ENCODE results near the gene OR3A1. TPM values are rescaled to one million over a fixed set of nuclear protein-coding genes. Genes with fewer than 3 reads are reported as not detected.

The OR3A1 gene
- total and polyA plus RNA-seq, 2 donors (not counting 3 experiments of a cell fraction or from before 2014, with no cell fraction given), result not detected

GRCh38 chr17:3318336-3318735, 20.2 kb upstream of the OR3A1 start:
- Histone ChIP-seq H3K9me3 (replicated peaks; ENCODE audit: control insufficient read depth, insufficient read depth, low read length) (no peaks in the 10 kb centered on the region), H3K9me1 (replicated peaks; ENCODE audit: control insufficient read depth, extremely low read depth, insufficient read depth, low read length) (no peaks in the 10 kb centered on the region), H3K4me1 (ENCODE audit: control insufficient read depth, extremely low read depth, insufficient read depth, low read length) (no peaks in the 10 kb centered on the region), H3K36me3 (ENCODE audit: control insufficient read depth in 2 of 2, extremely low read depth in 1 of 2, insufficient read depth in 2 of 2, low read length in 2 of 2) (no peaks in the 10 kb centered on the region), H3K27me3 (ENCODE audit: control insufficient read depth in 2 of 2, insufficient read depth in 2 of 2, low read length in 2 of 2) (no peaks in the 10 kb centered on the region), H3K27ac (ENCODE audit: insufficient read depth, low read depth, low read length) (no peak overlapping the region), H4K20me1 (replicated peaks; ENCODE audit: control insufficient read depth, extremely low read depth, insufficient read depth, low read length) (no peaks in the 10 kb centered on the region), H3K4me3 (replicated peaks in 1 of 3; ENCODE audit: insufficient read depth in 1 of 3, low read depth in 1 of 3, low read length in 3 of 3) (no peak overlapping the region), H2AFZ (ENCODE audit: low read depth, low read length) (no peak overlapping the region), H3K79me2 (ENCODE audit: control insufficient read depth, insufficient read depth, low read length) (no peaks in the 10 kb centered on the region), H3K4me2 (ENCODE audit: insufficient read depth, low read length) (no peak overlapping the region), H3K9ac (replicated peaks; ENCODE audit: extremely low read depth, insufficient read depth, low read length) (no peak overlapping the region)
- DNase-seq (ENCODE audit: low read depth, low spot score) (no peak), FAIRE-seq (no peak)
- intact Hi-C loops (cut with micrococcal nuclease) (no loop called here), dilution Hi-C loops (cut with MboI; ENCODE audit: extremely low pct_ligation_motif_present, low sequenced_read_pairs) (no loop called here)
- POLR2A ChIA-PET, result no interaction called here
- TF ChIP-seq EZH2 (IDR thresholded peaks at IDR 0.05; ENCODE audit: borderline replicate concordance, low read depth, low read length, severe bottlenecking) (no peak), POLR2A (IDR thresholded peaks at IDR 0.05; ENCODE audit: low read depth, low read length) (no peak), MYC (IDR thresholded peaks at IDR 0.05; ENCODE audit: low read depth, low read length) (no peak), GATA2 (IDR thresholded peaks at IDR 0.05; ENCODE audit: insufficient read depth, insufficient read length, low read depth, low read length) (no peak), FOS (IDR thresholded peaks at IDR 0.05; ENCODE audit: borderline replicate concordance, insufficient read depth, low read length) (no peak), CTCF (IDR thresholded peaks at IDR 0.05; ENCODE audit: extremely low read depth in 1 of 2, insufficient read depth in 1 of 2, low read depth in 1 of 2, low read length in 2 of 2) (no peak), JUN (IDR thresholded peaks at IDR 0.05; ENCODE audit: borderline replicate concordance, insufficient read depth, insufficient read length, low read depth) (no peak), MAX (IDR thresholded peaks at IDR 0.05; ENCODE audit: insufficient read depth, insufficient read length) (no peak), POLR2AphosphoS5 (IDR thresholded peaks at IDR 0.05; ENCODE audit: insufficient read depth, low read depth, low read length) (no peak)
- BruUV-seq (replicated peaks), result no TSS peak
- CTCF ChIA-PET, result no interaction called here
